H1 (cell line): ENCODE data around the gene DMRT1. TPM values are rescaled to one million over a fixed set of nuclear protein-coding genes. Genes with fewer than 3 reads are reported as not detected.

Experiments used
- ASH2L ChIP-seq: fragments of 200-600, 300-600 bp; sonication (generic); IDR thresholded peaks from one replicate; pipeline ENCODE4 v1.7.1; 2017; ENCODE audit warnings: low read length
- ATF2 ChIP-seq: IDR thresholded peaks from 2 replicates; pipeline ENCODE4 v1.6.1; 2012; ENCODE audit warnings: low read length, inconsistent platforms
- CBX8 ChIP-seq: fragments of 300-800, 300-1000 bp; sonication (generic); IDR thresholded peaks from 2 replicates; pipeline ENCODE4 v1.7.1; 2016; ENCODE audit warnings: low read depth, low read length, borderline replicate concordance
- CEBPB ChIP-seq: IDR thresholded peaks from 2 replicates; pipeline ENCODE4 v1.6.1; 2012; ENCODE audit warnings: low read depth, low read length
- CHD2 ChIP-seq: IDR thresholded peaks from 2 replicates; pipeline ENCODE4 v1.6.1; 2012; ENCODE audit warnings: low read length, improper control_type of control experiment
- CREB1 ChIP-seq: IDR thresholded peaks from 2 replicates; pipeline ENCODE4 v1.6.1; 2012; ENCODE audit warnings: inconsistent platforms
- CTCF ChIP-seq, 3 experiments: IDR thresholded peaks; 1 replicate in 2 of 3; 2 replicates in 1 of 3; pipeline versions ENCODE4 v1.5.1 to v1.6.1; 2011; ENCODE audit warnings: low read length in 3 of 3, mild to moderate bottlenecking in 3 of 3, inconsistent platforms in 2 of 3, low read depth in 1 of 3, moderate library complexity in 1 of 3; ENCODE audit not compliant: insufficient read depth in 1 of 3; ENCODE audit errors: control extremely low read depth in 1 of 3
- FOSL1 ChIP-seq: IDR thresholded peaks from 2 replicates; pipeline ENCODE4 v1.6.1; 2011; ENCODE audit warnings: mild to moderate bottlenecking, low read depth, low read length, moderate library complexity; ENCODE audit not compliant: insufficient read depth
- KDM4A ChIP-seq: IDR thresholded peaks from one replicate; pipeline ENCODE4 v1.7.1; 2012; ENCODE audit warnings: low read depth, mild to moderate bottlenecking, moderate library complexity, low read length, inconsistent platforms; ENCODE audit not compliant: severe bottlenecking
- PHF8 ChIP-seq: fragments of 200-600 bp; sonication (generic); conservative IDR thresholded peaks from 2 replicates; pipeline ENCODE4 v1.7.1; 2012; ENCODE audit warnings: low read depth, mild to moderate bottlenecking, inconsistent platforms, low read length, moderate library complexity
- RXRA ChIP-seq: IDR thresholded peaks from 2 replicates; pipeline ENCODE4 v1.6.1; 2011; ENCODE audit warnings: low read depth, mild to moderate bottlenecking, low read length, moderate library complexity; ENCODE audit not compliant: insufficient read depth
- SIN3A ChIP-seq, 2 experiments: IDR thresholded peaks in 1 of 2; conservative IDR thresholded peaks in 1 of 2; 2 replicates each; pipeline ENCODE4 v1.6.1; 2011 to 2012; ENCODE audit warnings: low read length in 2 of 2, improper control_type of control experiment in 1 of 2, low read depth in 1 of 2, mild to moderate bottlenecking in 1 of 2
- SIRT6 ChIP-seq: IDR thresholded peaks from one replicate; pipeline ENCODE4 v1.7.1; 2012; ENCODE audit warnings: low read length, inconsistent platforms
- SP2 ChIP-seq: IDR thresholded peaks from 2 replicates; pipeline ENCODE4 v1.6.1; 2012; ENCODE audit warnings: mild to moderate bottlenecking, low read length, inconsistent platforms
- SUZ12 ChIP-seq: fragments of 200-600 bp; sonication (generic); IDR thresholded peaks from 2 replicates; pipeline ENCODE4 v1.6.1; 2012; ENCODE audit warnings: mild to moderate bottlenecking, inconsistent platforms, low read length, moderate library complexity, mixed read lengths
- TAF1 ChIP-seq: IDR thresholded peaks from 2 replicates; pipeline ENCODE4 v1.6.1; 2011; ENCODE audit warnings: mild to moderate bottlenecking, low read depth, low read length
- ZNF274 ChIP-seq: IDR thresholded peaks from 2 replicates; pipeline ENCODE4 v1.7.0; 2012; ENCODE audit warnings: low read length, borderline replicate concordance; ENCODE audit errors: extremely low read depth
- polyA plus RNA-seq, 7 experiments: library from polyadenylated mRNA; depleted of rRNA in 3 of 7; stranded (reverse) in 5 of 7; unstranded in 2 of 7; fragments of >200 nt in 5 of 7; fragments of 200-250 nt in 2 of 7; gene quantifications; 1 replicate in 5 of 7; 2 replicates in 1 of 7; 4 replicates in 1 of 7; pipeline versions ENCODE4 v1.2.1 to v1.2.3, GENCODE V29; 2011 to 2013; ENCODE audit warnings: missing spikeins in 2 of 7, mixed read lengths in 2 of 7
- total RNA-seq: library from RNA; stranded (reverse); fragmentation: NEBNext Ultra II Directional; extraction: Animal tissue kit (Norgen Biotek cat#: 25700); gene quantifications from 2 replicates; pipeline ENCODE4 v1.2.1, GENCODE V29; 2021
- TF ChIP-seq, protein P1 (sequence below): IDR thresholded peaks from 2 replicates; pipeline ENCODE4 v1.6.1; 2012; ENCODE audit warnings: inconsistent platforms
- TF ChIP-seq, protein P2 (sequence below): IDR thresholded peaks from 2 replicates; pipeline ENCODE4 v1.6.1; 2011; ENCODE audit warnings: low read depth, mild to moderate bottlenecking, low read length; ENCODE audit not compliant: insufficient read depth

The DMRT1 gene
- total and polyA plus RNA-seq, 2 of the 8 experiments (the other 6 are each of a cell fraction or from before 2014, with no cell fraction given), result 0.15 TPM; not detected in 1

- TF ChIP-seq ASH2L, result no peak
- TF ChIP-seq CREB1, result 0 out of 2 replicates have a peak, but pooled peaks have one; percentile 35
- TF ChIP-seq SIRT6, result no peak
- no peak for TF ChIP-seq FOSL1
- no peak for TF ChIP-seq CEBPB
- peak; percentile 4; the same call in 1 of the 2 replicates for TF ChIP-seq CBX8
- TF ChIP-seq CHD2, result no peak
- TF ChIP-seq RXRA, result no peak
- TF ChIP-seq, protein P1, sequence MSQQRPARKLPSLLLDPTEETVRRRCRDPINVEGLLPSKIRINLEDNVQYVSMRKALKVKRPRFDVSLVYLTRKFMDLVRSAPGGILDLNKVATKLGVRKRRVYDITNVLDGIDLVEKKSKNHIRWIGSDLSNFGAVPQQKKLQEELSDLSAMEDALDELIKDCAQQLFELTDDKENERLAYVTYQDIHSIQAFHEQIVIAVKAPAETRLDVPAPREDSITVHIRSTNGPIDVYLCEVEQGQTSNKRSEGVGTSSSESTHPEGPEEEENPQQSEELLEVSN, result no peak
- TF ChIP-seq SP2, result no peak
- TF ChIP-seq, protein P2, sequence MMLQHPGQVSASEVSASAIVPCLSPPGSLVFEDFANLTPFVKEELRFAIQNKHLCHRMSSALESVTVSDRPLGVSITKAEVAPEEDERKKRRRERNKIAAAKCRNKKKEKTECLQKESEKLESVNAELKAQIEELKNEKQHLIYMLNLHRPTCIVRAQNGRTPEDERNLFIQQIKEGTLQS, result no peak
- no peak for TF ChIP-seq ZNF274
- TF ChIP-seq SIN3A (conservative IDR thresholded peaks at IDR 0.05 in 1 of 2, IDR thresholded peaks at IDR 0.05 in 1 of 2; ENCODE audit: low read depth in 1 of 2, low read length in 2 of 2), result no peak
- TF ChIP-seq ATF2, result no peak
- no peak for TF ChIP-seq TAF1
- TF ChIP-seq SUZ12, result peak; percentile 91
- peak; percentile 39 for TF ChIP-seq KDM4A
- no peak for TF ChIP-seq PHF8
- TF ChIP-seq CTCF (IDR thresholded peaks at IDR 0.05; ENCODE audit: control extremely low read depth in 1 of 3, insufficient read depth in 1 of 3, low read depth in 1 of 3, low read length in 3 of 3), result no peak
These were observed 1.3 kb downstream of the DMRT1 start (continued) for GRCh38 chr9:842635-843426.
